HG03060 (cell line): ENCODE results near the gene TRAPPC5.
"Not testable (repeated sequence)": the region's sequence is repeated elsewhere in the genome, so short reads cannot be mapped to it uniquely, and the experiment has no call there.

Source experiments
- ATAC-seq: cut with Tn5 transposase; IDR thresholded peaks from one replicate; pipeline ENCODE4 v1.9.1; 2021; ENCODE audit warnings: low read depth, moderate number of reproducible peaks; ENCODE audit not compliant: unreplicated experiment

Gene TRAPPC5

DNA sequence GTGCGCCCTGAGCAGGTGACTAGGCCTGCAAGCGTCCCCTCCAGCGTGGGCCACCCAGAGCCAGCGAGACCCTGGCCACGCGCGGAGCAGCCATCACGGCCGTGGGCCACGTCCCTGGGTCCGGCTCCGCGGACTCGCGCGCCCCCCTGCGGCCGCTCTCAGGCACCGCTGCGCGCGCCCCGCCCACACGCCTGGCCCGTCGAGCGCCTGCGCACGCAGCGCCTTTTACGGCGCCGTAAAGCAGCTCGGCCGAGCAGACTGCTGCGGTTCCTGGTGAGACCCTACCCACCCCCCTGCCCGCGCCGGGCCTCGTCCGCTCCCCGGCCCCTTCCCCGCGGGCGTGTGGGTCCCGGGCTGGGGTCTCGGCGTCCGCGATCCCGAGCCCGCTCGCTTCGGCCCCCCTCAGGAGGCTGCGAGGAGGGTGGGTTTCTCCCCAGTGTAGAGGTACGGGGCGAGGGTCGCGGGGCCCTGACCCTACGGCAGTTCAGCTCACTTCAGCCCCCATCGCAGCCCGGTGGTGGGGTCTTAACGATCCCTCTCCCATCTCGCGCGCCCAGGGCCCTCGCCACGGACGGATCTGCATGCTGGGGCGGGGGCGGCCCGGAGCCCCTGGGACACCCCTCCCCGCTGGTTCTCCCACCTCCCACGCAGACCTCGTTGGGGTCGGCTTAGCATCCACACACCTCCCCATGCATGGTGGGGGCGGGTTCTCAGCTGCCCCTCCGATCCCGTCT lies at the start of gene TRAPPC5:
Gene TRAPPC5 (plus strand): TSS at position 228 of the 734 bp plus-strand sequence. CDS start 1,421 bp downstream, outside the sequence.
- ATAC-seq, result no peak

DNA sequence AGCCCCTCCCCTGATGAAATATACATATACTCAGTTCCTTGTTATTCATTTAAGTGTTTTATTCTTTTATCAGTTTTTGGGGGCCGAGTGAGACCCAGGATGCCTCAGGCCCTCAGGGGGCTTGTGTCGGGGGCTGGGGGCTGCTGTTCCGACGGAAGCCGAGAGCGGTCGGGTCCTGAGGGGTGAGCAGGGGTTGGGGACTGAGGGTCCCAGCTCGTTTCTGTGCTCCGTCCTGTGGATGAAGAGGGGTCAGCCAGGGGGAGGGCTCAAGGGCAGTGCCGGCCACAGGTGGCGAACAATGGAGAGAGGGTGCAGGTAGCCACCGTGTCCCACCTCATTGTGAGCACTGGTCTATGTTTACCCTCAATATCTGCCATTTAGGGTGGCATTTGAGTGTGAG lies 49.1 kb upstream of the TRAPPC5 start:
- no peak for ATAC-seq

DNA sequence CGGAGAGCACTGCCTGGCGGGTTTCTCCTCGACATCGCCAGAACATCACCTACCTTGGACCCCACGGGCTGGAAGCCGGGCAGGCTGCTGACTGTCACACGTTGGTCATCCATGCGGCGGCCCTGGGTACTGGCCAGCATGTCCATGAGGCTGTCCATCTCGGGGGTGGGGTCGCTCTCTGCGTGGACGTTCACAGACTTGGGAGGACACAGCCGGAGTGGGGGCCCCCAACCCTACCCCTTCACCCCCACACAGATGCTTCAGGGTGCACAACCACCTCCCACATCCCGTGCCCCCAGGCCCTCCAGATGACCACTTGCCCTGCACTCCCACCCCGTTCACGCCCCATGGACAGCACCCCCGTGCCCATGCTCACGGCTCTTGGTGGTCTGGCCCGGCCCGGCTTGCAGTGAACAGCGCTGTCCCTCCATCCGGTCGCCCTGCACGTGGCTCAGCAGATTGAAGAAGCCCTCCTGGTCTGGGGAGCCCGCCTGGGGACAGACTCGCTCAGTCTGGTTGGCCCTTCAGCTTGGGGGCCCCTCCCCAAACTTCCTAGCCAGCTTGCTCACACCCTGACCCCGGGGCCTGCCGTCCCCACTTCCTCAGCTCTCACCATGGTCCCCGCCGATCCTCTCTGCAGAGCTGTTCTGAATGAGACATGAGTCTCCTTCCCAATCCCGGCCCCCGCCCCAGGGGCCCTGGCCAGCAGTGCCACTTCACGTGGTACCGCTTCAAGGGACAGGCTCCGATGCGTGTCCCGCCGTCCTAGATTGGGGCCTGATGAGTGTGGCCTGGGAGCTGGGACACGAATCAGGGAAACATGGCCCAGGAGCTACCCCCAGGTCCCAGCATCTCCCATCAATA lies 48.1 kb upstream of the TRAPPC5 start:
- ATAC-seq, result no peak

DNA sequence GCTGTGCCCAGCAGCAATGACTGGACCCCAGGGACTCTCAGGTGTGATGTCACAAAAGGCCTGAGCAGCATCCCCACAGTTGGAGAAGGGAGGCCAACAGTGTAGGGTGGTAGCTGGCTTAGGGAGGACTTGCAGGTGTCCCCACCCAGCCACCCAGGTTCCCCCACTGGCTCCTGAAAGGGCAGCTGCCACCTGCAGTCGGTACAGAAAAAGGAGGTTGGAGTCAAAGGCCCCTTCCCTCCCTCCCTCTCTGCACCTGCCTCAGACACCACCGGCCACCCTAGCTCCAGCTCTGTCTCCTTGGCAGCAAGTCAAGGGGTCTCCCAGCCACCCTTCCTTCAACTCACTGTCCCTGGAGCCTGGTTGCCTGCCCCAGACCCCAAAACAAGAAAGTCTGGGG lies 46.9 kb upstream of the TRAPPC5 start, which contains the start of gene PCP2:
Gene PCP2 (minus strand): TSS at position 22 of the 400 bp plus-strand sequence. CDS start 262 bp downstream, outside the sequence.
- ATAC-seq, result no peak

DNA sequence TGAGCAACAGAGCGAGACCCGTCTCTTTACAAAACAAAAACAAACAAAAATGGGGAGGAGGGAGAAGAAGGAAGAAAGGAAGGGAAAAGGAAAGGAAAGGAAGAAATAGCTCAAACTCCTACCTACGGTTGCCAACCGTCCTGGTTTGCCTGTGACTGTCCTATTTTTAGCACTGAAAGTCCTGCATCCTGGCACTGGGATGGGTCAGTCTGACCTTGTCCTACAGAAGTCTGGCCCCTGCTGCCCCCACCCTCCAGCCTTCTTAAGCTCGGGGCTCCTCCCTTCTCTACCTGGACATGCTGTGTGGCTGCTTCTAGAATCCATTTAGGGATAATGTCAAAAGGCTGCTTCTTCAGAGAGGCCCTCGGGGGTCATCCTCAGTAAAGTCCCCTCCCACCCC lies 45.0 kb upstream of the TRAPPC5 start:
- no peak for ATAC-seq

DNA sequence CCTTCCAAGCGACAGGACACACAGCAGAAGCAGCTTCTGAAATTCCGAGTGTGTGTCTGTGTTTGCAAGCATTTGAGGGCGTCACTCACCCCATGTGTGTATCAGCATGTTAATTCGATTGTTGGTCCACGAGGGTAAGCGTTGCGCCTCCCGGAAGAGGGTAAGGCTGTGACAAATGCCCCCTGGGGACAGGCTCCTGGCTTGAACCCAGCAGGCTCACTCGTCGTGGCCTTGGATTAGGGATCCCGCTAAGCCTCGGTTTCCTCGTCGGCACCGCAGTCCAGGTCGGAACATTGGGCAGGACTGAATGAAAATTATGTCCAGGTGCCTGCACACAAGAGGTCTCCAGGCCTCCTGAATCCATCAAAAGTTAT lies 44.3 kb upstream of the TRAPPC5 start:
- ATAC-seq, result no peak

DNA sequence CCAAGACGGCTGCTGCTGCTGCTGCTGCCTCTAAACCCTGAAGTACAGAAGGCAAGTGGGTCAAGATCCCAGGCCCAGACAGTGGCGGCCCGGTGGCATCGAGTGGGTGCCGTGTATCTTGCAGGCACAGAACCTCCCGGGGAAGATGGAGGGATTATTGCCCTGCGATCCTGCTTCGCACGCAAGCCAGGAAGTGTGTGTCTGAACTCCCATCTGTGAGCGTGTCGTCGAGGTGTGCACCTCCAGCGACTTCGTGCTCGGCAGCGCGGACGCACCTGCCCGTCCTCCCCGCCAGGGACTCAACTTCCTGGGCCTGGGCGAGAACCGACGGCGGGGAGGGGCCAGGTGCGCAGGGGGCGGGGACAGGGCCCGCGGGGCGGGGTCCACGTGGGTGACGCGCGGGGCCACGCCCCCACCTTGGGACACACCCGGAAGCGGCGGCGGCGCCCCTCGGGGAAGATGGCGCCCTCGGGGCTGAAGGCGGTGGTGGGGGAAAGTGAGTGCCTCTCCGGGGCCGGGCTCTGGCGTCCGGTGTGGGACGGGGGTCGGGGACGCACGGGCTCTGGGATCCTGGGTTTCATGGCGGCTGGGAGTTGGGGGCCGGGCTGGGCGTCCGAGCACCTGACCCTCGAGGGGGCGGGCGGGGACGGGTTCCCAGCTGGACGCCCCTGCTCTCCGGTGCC lies 43.8 kb upstream of the TRAPPC5 start, which contains the start of gene STXBP2:
Gene STXBP2 (plus strand): TSS at position 420 of the 683 bp plus-strand sequence. CDS start 40 bp downstream, at position 460.
- no peak for ATAC-seq

DNA sequence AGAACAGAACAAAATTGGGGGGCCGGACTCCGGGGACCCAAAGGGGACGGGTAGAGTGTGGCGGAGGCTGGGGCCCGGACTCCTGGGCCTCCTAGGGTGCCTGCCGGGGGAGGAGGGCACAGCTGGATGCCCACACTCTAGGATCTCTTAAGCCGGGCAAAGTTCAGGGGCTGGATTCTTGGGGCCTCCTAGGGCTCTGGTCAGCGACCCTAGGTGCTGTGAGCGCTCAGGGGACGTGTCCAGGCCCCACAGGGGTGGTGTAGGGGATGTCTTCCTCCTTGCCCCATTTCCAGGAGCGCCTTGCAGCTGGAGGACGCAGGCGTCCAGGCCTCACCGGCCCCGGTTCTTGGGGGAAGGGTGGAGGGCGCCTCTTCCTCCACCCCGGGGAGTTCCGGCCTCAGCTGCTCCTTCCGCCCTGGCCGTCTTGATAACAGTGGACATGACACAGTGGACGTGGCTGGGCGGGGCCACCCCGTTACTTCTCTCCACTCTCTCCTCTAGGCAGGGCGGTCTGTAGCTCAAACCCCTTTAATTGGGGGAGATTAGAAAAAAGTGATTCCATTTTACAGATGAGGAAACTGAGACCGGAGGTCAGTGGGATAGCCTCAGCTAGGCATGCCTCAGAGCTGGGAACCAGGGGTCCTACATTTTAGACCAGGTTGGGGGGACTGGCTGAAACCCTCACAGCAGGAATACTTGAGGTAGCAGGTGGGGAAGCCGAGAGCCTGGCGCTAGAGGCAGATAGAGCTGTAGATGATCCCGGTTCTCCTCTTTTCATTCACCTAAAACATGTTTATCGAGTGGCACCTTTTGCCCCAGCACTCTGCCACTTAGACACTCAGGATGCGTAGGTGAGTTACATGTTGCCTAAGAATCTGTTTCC lies 43.0 kb upstream of the TRAPPC5 start:
- ATAC-seq, result no peak

DNA sequence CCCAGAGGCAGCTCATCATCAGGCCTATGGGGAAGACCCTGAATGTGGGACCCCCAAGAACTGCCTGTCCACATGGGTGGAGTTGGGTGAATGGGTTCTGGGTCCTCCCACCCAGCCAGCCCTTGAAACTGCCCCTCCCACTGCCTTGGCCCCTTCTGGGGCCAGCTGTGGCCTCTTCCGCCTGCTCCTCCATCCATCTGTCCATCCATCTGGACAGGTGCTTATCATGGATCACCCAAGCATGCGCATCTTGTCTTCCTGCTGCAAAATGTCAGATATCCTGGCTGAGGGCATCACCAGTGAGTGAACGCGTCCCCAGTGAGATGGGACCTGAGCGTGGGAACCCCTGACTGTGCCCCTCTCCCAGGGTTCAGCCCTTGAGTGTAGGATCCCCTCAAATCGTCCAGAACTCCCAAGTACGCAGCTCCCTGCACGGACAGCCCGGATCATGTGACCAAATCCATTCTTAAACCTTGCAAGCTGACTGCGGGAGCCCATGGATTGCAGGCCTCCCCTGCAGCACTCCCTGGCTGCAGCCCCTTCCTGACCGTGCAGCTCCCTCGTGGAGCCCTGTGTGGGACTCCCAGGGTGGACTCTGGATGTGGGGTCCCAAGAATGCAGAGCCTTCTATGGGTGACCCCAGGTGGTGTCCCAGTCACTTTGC lies 41.7 kb upstream of the TRAPPC5 start:
- ATAC-seq, result no peak

DNA sequence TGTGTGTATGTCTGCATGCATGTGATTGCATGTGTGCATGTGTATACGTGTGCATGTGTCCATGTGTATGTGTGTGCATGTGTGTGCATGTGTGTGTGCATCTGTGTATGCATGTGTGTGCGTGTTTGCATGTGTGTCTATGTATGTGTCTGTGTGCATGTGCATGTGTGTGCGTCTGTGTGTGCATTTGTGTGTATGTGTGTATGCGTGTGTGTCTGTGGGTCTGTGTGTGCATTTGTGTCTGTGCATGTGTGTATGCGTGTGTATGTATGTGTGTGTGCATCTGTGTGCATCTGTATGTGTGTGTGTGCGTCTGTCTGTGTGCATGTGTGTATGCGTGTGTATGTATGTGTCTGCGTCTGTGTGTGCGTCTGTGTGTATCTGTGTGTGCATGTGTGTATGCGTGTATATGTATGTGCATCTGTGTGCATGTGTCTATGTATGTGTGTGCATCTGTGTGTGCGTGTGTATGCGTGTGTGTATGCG lies 40.7 kb upstream of the TRAPPC5 start:
- no peak for ATAC-seq

DNA sequence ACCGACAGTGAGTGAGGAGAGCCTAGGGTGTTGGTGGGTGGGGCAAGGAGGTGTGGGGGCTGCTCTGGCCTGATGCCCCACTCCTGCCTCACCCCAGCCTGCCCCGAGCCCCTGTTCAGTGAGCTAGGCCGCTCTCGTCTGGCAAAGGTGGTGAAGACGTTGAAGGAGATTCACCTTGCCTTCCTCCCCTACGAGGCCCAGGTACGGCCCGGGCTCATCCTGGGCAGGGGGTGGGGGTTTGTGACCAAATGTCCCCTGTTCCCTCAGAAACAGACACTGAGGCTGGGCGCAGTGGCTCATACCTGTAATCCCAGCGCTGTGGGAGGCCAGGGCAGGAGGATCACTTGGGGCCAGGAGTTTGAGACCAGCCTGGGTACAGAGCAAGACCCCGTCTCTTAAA lies 39.8 kb upstream of the TRAPPC5 start:
- no peak for ATAC-seq

DNA sequence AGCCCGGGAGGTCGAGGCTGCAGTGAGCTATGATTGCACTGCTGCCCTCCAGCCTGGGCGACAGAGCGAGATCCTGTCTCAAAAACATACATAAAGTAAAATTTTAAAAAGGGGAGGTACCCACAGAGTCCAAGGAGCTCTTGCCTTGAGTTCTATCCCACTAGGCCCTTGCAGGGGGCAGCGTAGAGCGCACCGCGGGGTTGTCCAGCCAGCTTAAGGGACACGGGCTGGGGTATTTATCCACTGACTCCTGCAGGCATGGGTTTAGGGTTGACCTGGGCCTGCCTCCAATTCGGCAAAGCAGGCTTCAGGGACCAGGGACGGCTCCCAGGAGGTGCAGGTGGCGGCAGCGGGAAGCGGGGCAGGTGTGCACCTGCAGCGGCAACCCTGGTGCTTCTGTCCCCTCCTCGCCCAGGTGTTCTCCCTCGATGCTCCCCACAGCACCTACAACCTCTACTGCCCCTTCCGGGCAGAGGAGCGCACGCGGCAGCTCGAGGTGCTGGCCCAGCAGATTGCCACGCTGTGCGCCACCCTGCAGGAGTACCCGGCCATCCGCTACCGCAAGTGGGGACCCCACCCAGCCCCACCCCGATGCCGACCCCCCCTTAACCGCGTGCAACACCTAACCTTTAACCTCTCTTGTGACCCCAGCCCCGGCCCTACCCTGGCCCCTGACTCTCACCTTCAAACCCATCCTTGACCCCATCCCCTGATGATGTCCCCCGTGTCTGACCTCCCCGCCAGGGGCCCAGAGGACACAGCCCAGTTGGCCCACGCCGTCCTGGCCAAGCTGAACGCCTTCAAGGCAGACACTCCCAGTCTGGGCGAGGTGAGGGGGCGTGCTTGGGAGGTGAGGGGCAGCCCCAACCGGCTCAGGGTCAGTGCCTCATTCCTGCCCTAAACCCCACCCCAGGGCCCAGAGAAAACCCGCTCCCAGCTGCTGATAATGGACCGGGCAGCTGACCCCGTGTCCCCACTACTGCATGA lies 39.0 kb upstream of the TRAPPC5 start:
- ATAC-seq, result no peak

DNA sequence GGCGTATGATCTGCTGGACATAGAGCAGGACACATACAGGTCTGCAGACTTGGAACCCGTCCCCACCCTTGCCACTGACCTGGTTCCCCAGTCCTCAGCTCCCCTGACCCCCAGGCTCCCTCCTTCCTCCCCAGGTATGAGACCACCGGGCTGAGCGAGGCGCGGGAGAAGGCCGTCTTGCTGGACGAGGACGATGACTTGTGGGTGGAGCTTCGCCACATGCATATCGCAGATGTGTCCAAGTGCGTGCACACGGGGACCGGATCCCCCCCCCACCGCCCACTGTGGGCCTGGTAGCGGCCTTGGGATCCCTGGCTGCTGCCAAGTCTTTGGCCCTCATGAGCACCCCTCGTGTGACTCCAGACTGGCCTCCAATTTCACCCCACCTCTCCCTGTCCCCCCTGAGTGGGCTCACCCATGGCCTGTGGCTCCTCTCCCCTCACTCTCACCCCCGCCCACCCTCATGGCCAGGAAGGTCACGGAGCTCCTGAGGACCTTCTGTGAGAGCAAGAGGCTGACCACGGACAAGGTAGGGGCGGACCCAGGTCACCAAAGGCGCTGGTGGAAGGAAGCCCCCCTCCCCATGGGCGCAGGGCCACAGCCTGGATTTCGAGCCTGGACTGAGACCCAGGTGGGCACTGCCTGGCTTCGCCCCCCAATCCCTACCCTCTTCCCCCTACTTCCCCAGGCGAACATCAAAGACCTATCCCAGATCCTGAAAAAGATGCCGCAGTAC lies 38.2 kb upstream of the TRAPPC5 start:
- no peak for ATAC-seq

DNA sequence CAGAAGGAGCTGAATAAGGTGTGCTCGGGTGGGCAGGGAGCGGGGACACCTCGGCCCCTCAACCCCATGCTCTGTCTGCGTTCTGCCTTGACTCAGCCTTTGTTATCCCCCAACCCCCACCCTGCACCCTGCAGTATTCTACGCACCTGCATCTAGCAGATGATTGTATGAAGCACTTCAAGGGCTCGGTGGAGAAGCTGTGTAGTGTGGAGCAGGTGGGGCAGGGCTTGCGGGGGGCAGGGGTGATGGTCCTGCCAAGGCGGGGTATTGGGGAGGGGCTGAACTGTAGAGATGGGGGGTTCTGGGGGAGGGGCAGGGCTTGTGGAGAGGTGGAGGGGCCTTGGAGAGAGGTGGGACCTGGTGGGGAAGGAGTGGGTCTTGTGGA lies 37.6 kb upstream of the TRAPPC5 start:
- ATAC-seq, result no peak

DNA sequence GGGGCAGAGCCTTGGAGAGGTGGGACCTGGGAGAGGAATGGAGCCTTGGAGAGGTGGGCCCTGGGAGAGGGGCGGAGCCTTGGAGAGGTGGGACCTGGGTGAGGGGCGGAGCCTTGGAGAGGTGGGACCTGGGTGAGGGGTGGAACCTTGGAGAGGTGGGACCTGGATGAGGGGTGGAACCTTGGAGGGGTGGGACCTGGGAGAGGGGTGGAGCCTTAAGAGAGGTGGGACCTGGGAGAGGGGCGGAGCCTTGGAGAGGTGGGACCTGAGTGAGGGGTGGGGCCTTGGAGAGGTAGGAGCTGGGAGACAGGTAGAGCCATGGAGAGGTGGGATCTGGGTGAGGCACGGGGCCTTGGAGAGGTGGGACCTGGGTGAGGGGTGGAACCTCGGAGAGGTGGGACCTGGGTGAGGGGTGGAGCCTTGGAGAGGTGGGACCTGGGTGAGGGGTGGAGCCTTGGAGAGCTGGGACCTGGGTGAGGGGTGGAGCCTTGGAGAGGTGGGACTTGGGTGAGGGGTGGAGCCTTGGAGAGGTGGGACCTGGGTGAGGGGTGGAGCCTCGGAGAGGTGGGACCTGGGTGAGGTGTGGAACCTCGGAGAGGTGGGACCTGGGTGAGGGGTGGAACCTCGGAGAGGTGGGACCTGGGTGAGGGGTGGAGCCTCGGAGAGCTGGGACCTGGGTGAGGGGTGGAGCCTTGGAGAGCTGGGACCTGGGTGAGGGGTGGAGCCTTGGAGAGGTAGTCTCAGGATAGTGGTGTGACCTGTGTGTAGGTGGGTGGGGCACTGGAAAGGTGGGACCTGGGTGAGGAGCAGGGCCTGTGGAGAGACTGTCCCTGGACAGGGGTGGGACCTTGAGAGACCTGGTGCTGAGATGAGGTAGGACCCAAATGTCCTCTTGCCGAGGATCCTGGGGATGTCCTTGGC lies 36.7 kb upstream of the TRAPPC5 start:
- not testable (repeated sequence) for ATAC-seq

DNA sequence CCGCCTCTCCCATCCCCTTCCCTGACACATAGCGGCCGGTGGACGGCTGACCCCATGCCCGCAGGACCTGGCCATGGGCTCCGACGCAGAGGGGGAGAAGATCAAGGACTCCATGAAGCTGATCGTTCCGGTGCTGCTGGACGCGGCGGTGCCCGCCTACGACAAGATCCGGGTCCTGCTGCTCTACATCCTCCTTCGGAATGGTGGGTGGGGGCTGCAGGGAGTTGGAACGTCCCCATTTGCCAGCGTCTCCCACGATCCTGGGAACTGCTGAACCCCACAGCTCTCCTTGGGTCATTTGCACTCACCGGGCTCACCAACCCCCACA lies 36.1 kb upstream of the TRAPPC5 start:
- no peak for ATAC-seq

DNA sequence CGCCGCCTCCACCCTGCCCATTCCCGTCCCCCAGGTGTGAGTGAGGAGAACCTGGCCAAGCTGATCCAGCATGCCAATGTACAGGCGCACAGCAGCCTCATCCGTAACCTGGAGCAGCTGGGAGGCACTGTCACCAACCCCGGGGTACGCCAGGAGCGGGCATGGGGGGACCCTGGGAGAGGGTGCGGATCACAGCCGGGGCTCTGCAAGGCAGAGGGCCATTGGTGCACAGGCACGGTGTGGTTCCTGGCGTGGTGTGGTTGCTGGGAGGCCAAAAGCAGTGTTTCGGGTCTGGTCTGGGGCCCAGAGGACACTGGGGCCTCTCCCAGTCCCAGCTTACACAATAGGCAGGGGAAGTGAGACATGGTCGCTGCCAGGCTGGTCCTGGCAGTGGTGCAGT lies 35.5 kb upstream of the TRAPPC5 start:
- no peak for ATAC-seq
